BLaER1 treated with 17β-estradiol and CSF1 and Interleukin-3, amounts not matched to agents 10 nM and 100 nM (cell line): ENCODE data around the gene ENAH.
A peak's percentile ranks its signal among the peaks of the same experiment; 100 is the strongest.

Experiments used
- H3K27ac ChIP-seq, 11 experiments: shearing (Covaris generic); formaldehyde crosslinking; 2 replicates each; pipeline ENCODE4 v1.8.1; 2022
- H3K27me3 ChIP-seq, 11 experiments: shearing (Covaris generic); formaldehyde crosslinking; 2 replicates each; pipeline ENCODE4 v1.8.1; 2022
- H3K36me3 ChIP-seq, 11 experiments: shearing (Covaris generic); formaldehyde crosslinking; 2 replicates each; pipeline ENCODE4 v1.8.1; 2022
- H3K4me1 ChIP-seq, 10 experiments: shearing (Covaris generic); formaldehyde crosslinking; 2 replicates each; pipeline ENCODE4 v1.8.1; 2022
- H3K4me2 ChIP-seq, 11 experiments: shearing (Covaris generic); formaldehyde crosslinking; 2 replicates each; pipeline ENCODE4 v1.8.1; 2022
- H3K4me3 ChIP-seq, 10 experiments: shearing (Covaris generic); formaldehyde crosslinking; 2 replicates each; pipeline ENCODE4 v1.8.1; 2022
- H3K9ac ChIP-seq, 11 experiments: shearing (Covaris generic); formaldehyde crosslinking; 2 replicates each; pipeline ENCODE4 v1.8.1; 2022
- H3K9me3 ChIP-seq, 11 experiments: shearing (Covaris generic); formaldehyde crosslinking; replicated peaks in 1 of 11; 2 replicates each; pipeline ENCODE4 v1.8.1; 2022
- H4K20me1 ChIP-seq, 11 experiments: shearing (Covaris generic); formaldehyde crosslinking; 2 replicates each; pipeline ENCODE4 v1.8.1; 2022
- Cebpa-rat ChIP-seq, 11 experiments: shearing (Covaris generic); IDR thresholded peaks; 2 replicates each; pipeline ENCODE4 v1.8.1; 2022

Gene ENAH

GRCh38 chr1:225578251-225578977, 74.5 kb downstream of the ENAH start:
- Histone ChIP-seq H3K4me3 (no peak overlapping the region), H3K9ac (no peak overlapping the region), H3K4me2 (peak overlapping the region in 8 of 11 experiments; percentile 37 to 57 (median 49); a peak in 14 of 22 replicates), H3K36me3 (peaks cover 0 to 16% (median 0%) of the 10 kb centered on the region in 11 experiments; a peak in 2 of 22 replicates), H3K27ac (no peak overlapping the region), H4K20me1 (peaks cover 0 to 34% (median 8%) of the 10 kb centered on the region in 11 experiments; a peak in 13 of 22 replicates), H3K9me3 (no peaks in the 10 kb centered on the region), H3K27me3 (no peaks in the 10 kb centered on the region), H3K4me1 (peaks cover 0 to 34% (median 19%) of the 10 kb centered on the region in 10 experiments; a peak in 17 of 20 replicates)
- no peak for TF ChIP-seq Cebpa-rat (IDR thresholded peaks at IDR 0.05)

GRCh38 chr1:225577241-225577640, 75.7 kb downstream of the ENAH start:
- H3K27ac ChIP-seq: no peak overlapping the region
- H3K4me1 ChIP-seq: peaks cover 0 to 34% (median 19%) of the 10 kb centered on the region in 10 experiments; a peak in 17 of 20 replicates
- no peaks in the 10 kb centered on the region for H3K27me3 ChIP-seq
- H3K36me3 ChIP-seq: 0 out of 22 replicates have a peak, but pooled peaks cover 0 to 9% (median 0%) of the 10 kb centered on the region in 11 experiments
- peaks cover 0 to 37% (median 8%) of the 10 kb centered on the region in 11 experiments; a peak in 13 of 22 replicates for H4K20me1 ChIP-seq
- peak overlapping the region in 2 of 11 experiments; percentile 0 to 10; a peak in 3 of 22 replicates for H3K4me2 ChIP-seq
- no peak for TF ChIP-seq Cebpa-rat (IDR thresholded peaks at IDR 0.05)
- no peaks in the 10 kb centered on the region for H3K9me3 ChIP-seq
- no peak overlapping the region for H3K9ac ChIP-seq
- no peak overlapping the region for H3K4me3 ChIP-seq

GRCh38 chr1:225573216-225573615, 79.7 kb downstream of the ENAH start:
- Histone ChIP-seq H3K9me3 (no peaks in the 10 kb centered on the region), H3K4me1 (peaks cover 0 to 20% (median 10%) of the 10 kb centered on the region in 10 experiments; a peak in 17 of 20 replicates), H3K4me3 (no peak overlapping the region), H4K20me1 (peaks cover 0 to 32% (median 6%) of the 10 kb centered on the region in 11 experiments; a peak in 13 of 22 replicates), H3K9ac (no peak overlapping the region), H3K36me3 (peaks cover 0 to 6% (median 0%) of the 10 kb centered on the region in 11 experiments; a peak in 1 of 22 replicates), H3K27me3 (no peaks in the 10 kb centered on the region), H3K4me2 (no peak overlapping the region), H3K27ac (no peak overlapping the region)
- TF ChIP-seq Cebpa-rat (IDR thresholded peaks at IDR 0.05): no peak

- no peak for TF ChIP-seq Cebpa-rat (IDR thresholded peaks at IDR 0.05)
Measured at GRCh38 chr1:225572422-225572821, 80.5 kb downstream of the ENAH start.

GRCh38 chr1:225567789-225568188, 85.1 kb downstream of the ENAH start:
- Histone ChIP-seq H3K9ac (no peak overlapping the region), H4K20me1 (peaks cover 0 to 14% (median 0%) of the 10 kb centered on the region in 11 experiments; a peak in 1 of 22 replicates), H3K4me1 (peaks cover 0 to 8% (median 0%) of the 10 kb centered on the region in 10 experiments; a peak in 4 of 20 replicates), H3K4me2 (no peak overlapping the region), H3K4me3 (no peak overlapping the region), H3K27me3 (no peaks in the 10 kb centered on the region), H3K9me3 (no peaks in the 10 kb centered on the region), H3K27ac (no peak overlapping the region), H3K36me3 (peaks cover 0 to 34% (median 15%) of the 10 kb centered on the region in 11 experiments; a peak in 14 of 22 replicates)
- TF ChIP-seq Cebpa-rat (IDR thresholded peaks at IDR 0.05): no peak

More at GRCh38 chr1:225572422-225572821, 80.5 kb downstream of the ENAH start:
- H3K4me3 ChIP-seq: no peak overlapping the region
- H3K4me1 ChIP-seq: peaks cover 0 to 12% (median 5%) of the 10 kb centered on the region in 10 experiments; a peak in 8 of 20 replicates
- no peaks in the 10 kb centered on the region for H3K9me3 ChIP-seq
- H4K20me1 ChIP-seq: peaks cover 0 to 24% (median 6%) of the 10 kb centered on the region in 11 experiments; a peak in 11 of 22 replicates
- H3K27ac ChIP-seq: no peak overlapping the region
- H3K4me2 ChIP-seq: no peak overlapping the region
- no peaks in the 10 kb centered on the region for H3K27me3 ChIP-seq
- H3K36me3 ChIP-seq: peaks cover 0 to 7% (median 0%) of the 10 kb centered on the region in 11 experiments; a peak in 2 of 22 replicates
- H3K9ac ChIP-seq: no peak overlapping the region

GRCh38 chr1:225565847-225566246, 87.1 kb downstream of the ENAH start:
- H3K27me3 ChIP-seq: no peaks in the 10 kb centered on the region
- H4K20me1 ChIP-seq: no peaks in the 10 kb centered on the region
- peaks cover 0 to 8% (median 0%) of the 10 kb centered on the region in 10 experiments; a peak in 4 of 20 replicates for H3K4me1 ChIP-seq
- peaks cover 0 to 51% (median 26%) of the 10 kb centered on the region in 11 experiments; a peak in 17 of 22 replicates for H3K36me3 ChIP-seq
- TF ChIP-seq Cebpa-rat (IDR thresholded peaks at IDR 0.05): no peak
- peak overlapping the region in 1 of 11 experiments; percentile 38; a peak in 3 of 22 replicates for H3K4me2 ChIP-seq
- no peak overlapping the region; a peak in 1 of 22 replicates for H3K9ac ChIP-seq
- H3K4me3 ChIP-seq: no peak overlapping the region
- peak overlapping the region in 4 of 11 experiments; percentile 25 to 50 (median 34); a peak in 7 of 22 replicates for H3K27ac ChIP-seq
- H3K9me3 ChIP-seq: no peaks in the 10 kb centered on the region

GRCh38 chr1:225561675-225562074, 91.2 kb downstream of the ENAH start:
- Histone ChIP-seq H3K27me3 (no peaks in the 10 kb centered on the region), H3K9ac (no peak overlapping the region), H3K9me3 (peaks cover 3 to 24% (median 13%) of the 10 kb centered on the region in 11 experiments; a peak in 16 of 22 replicates), H3K36me3 (peaks cover 0 to 80% (median 48%) of the 10 kb centered on the region in 11 experiments; a peak in 20 of 22 replicates), H3K4me2 (no peak overlapping the region), H3K27ac (no peak overlapping the region), H4K20me1 (no peaks in the 10 kb centered on the region), H3K4me3 (no peak overlapping the region), H3K4me1 (peaks cover 0 to 15% (median 3%) of the 10 kb centered on the region in 10 experiments; a peak in 9 of 20 replicates)
- no peak for TF ChIP-seq Cebpa-rat (IDR thresholded peaks at IDR 0.05)

GRCh38 chr1:225559902-225560301, 93.0 kb downstream of the ENAH start:
- Histone ChIP-seq H3K4me3 (no peak overlapping the region), H3K36me3 (peaks cover 0 to 65% (median 37%) of the 10 kb centered on the region in 11 experiments; a peak in 17 of 22 replicates), H3K27ac (no peak overlapping the region), H3K4me2 (peak overlapping the region in 4 of 11 experiments; percentile 8 to 33 (median 24); a peak in 4 of 22 replicates), H3K4me1 (peaks cover 0 to 10% (median 0%) of the 10 kb centered on the region in 10 experiments; a peak in 5 of 20 replicates), H3K27me3 (no peaks in the 10 kb centered on the region), H4K20me1 (no peaks in the 10 kb centered on the region), H3K9me3 (peaks cover 4 to 26% (median 14%) of the 10 kb centered on the region in 11 experiments; a peak in 16 of 22 replicates), H3K9ac (no peak overlapping the region)
- TF ChIP-seq Cebpa-rat (IDR thresholded peaks at IDR 0.05): no peak

GRCh38 chr1:225559326-225559725, 93.6 kb downstream of the ENAH start:
- no peak overlapping the region for H3K27ac ChIP-seq
- no peak overlapping the region for H3K4me3 ChIP-seq
- H4K20me1 ChIP-seq: no peaks in the 10 kb centered on the region
- peak overlapping the region in 4 of 11 experiments; percentile 8 to 33 (median 24); a peak in 4 of 22 replicates for H3K4me2 ChIP-seq
- H3K9ac ChIP-seq: no peak overlapping the region
- no peaks in the 10 kb centered on the region for H3K27me3 ChIP-seq
- H3K4me1 ChIP-seq: peaks cover 0 to 10% (median 0%) of the 10 kb centered on the region in 10 experiments; a peak in 5 of 20 replicates
- TF ChIP-seq Cebpa-rat (IDR thresholded peaks at IDR 0.05): no peak
- peaks cover 4 to 26% (median 14%) of the 10 kb centered on the region in 11 experiments; a peak in 16 of 22 replicates for H3K9me3 ChIP-seq
- peaks cover 0 to 60% (median 34%) of the 10 kb centered on the region in 11 experiments; a peak in 17 of 22 replicates for H3K36me3 ChIP-seq
